ENCODE data around the gene HSF2. TPM values are rescaled to one million over a fixed set of nuclear protein-coding genes. Genes with fewer than 3 reads are reported as not detected.

HSF2 gene
- total RNA-seq, 1 donor from 2014 or later, result 31.8 TPM

DNA sequence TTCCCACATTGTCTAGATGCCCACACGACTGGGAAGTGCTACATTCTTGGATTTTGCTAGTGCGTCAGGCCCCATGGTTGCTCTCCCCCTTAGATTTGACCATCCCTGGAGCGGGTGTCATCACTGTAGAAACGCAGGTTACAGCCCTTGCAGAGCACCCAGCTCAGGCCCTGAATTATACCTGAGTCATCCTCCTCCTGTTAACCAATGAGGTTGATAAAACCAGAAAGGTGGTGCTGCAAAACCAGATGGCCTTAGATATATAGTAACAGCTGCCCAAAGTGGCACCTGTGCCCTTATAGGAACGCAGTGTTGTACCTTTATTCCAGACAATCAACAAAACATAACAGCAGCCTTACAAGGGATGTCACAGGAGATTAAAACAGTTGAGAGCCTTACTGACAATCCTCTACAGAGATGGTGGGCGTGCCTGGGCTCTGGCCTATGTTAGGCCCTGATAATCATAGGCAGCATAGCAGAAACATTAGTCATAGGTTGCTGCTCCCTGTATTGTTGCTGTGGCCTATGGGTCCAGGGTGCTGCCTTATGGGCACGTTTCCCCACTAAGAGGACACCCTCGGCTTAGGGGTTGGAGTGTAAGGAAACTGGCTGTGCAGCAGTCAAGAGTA is 33.6 kb upstream of the HSF2 start:
- no peaks in the 10 kb centered on the region for H3K9me3 Mint-ChIP-seq
- H3K27ac Mint-ChIP-seq (ENCODE audit: unreplicated experiment), result no peak overlapping the region
- H3K27me3 Mint-ChIP-seq (ENCODE audit: low read depth), result no peaks in the 10 kb centered on the region
- H3K4me1 Mint-ChIP-seq, result no peaks in the 10 kb centered on the region
- TF ChIP-seq, protein P1, sequence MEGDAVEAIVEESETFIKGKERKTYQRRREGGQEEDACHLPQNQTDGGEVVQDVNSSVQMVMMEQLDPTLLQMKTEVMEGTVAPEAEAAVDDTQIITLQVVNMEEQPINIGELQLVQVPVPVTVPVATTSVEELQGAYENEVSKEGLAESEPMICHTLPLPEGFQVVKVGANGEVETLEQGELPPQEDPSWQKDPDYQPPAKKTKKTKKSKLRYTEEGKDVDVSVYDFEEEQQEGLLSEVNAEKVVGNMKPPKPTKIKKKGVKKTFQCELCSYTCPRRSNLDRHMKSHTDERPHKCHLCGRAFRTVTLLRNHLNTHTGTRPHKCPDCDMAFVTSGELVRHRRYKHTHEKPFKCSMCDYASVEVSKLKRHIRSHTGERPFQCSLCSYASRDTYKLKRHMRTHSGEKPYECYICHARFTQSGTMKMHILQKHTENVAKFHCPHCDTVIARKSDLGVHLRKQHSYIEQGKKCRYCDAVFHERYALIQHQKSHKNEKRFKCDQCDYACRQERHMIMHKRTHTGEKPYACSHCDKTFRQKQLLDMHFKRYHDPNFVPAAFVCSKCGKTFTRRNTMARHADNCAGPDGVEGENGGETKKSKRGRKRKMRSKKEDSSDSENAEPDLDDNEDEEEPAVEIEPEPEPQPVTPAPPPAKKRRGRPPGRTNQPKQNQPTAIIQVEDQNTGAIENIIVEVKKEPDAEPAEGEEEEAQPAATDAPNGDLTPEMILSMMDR (conservative IDR thresholded peaks at IDR 0.05), result no peak
- no peaks in the 10 kb centered on the region for H3K36me3 Mint-ChIP-seq (ENCODE audit: low read depth)
- no peak for DNase-seq (ENCODE audit: low read depth, low spot score)
- no peak overlapping the region for H3K4me3 Mint-ChIP-seq

DNA sequence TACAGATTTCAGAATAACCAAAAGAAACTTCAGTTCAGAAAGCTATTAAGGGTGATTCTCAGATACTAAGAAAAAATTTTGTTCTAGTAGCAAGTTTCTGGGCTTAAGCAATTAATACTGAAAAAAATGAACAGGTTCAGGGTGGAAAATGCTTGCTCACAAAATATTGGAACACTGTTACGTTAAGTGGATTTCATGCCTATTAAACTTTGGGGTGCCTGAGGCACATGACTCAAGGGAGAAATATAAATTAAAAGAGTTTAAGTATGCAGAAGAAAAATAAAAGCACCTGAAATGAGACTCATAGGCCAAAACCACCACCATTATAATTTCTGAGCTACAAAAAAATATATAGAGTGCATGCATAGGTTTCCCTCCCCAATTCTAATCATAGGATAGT is 32.3 kb upstream of the HSF2 start:
- no peaks in the 10 kb centered on the region for H3K9me3 Mint-ChIP-seq
- no peaks in the 10 kb centered on the region for H3K36me3 Mint-ChIP-seq (ENCODE audit: low read depth)
- DNase-seq (ENCODE audit: low read depth, low spot score), result no peak
- H3K4me3 Mint-ChIP-seq, result no peak overlapping the region
- no peaks in the 10 kb centered on the region for H3K4me1 Mint-ChIP-seq
- TF ChIP-seq, protein P1 (conservative IDR thresholded peaks at IDR 0.05), result no peak
- H3K27ac Mint-ChIP-seq (ENCODE audit: unreplicated experiment), result no peak overlapping the region
- H3K27me3 Mint-ChIP-seq (ENCODE audit: low read depth), result no peaks in the 10 kb centered on the region

DNA sequence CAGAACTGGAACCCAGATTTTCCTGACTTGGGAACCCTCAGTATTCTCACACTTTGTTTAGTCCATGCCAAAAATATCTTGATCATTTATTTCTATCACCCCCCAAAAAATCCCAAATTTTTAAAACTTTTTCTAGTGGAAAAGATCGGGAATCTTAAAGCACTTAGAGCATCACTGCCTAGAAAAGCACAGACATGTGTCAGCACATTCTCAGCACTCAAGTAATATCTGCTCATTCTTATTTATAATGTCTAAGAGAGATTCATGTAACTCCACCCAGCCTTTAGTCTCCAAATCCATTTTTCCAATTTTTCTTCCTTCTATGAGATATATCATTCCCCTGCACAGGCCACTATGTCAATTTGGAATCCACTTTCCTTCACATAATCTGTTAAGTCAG is 29.9 kb upstream of the HSF2 start:
- no peak overlapping the region for H3K4me3 Mint-ChIP-seq
- no peaks in the 10 kb centered on the region for H3K4me1 Mint-ChIP-seq
- TF ChIP-seq, protein P1 (conservative IDR thresholded peaks at IDR 0.05), result no peak
- H3K27ac Mint-ChIP-seq (ENCODE audit: unreplicated experiment), result no peak overlapping the region
- no peaks in the 10 kb centered on the region for H3K36me3 Mint-ChIP-seq (ENCODE audit: low read depth)
- H3K9me3 Mint-ChIP-seq, result no peaks in the 10 kb centered on the region
- no peak for DNase-seq (ENCODE audit: low read depth, low spot score)
- peaks cover 9% of the 10 kb centered on the region for H3K27me3 Mint-ChIP-seq (ENCODE audit: low read depth)

DNA sequence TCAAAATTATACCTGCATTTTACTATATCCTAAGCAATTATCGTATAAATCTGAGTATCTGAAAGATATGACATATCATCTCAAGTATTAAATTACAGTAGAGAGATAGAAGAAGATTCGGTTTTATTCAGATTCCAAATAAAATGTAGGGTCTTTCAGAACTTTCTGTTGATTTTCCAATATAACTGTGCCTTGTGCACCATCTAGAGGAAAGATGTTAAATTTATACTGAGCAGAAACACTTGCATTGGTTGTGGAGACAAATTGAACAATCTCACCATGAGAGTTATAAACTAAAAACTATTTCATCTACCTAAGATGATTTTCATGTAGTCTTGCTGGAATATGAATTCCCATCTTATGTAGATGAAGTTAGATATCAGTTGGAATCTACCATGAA is 26.8 kb upstream of the HSF2 start:
- TF ChIP-seq, protein P1 (conservative IDR thresholded peaks at IDR 0.05), result peak; percentile 58
- no peaks in the 10 kb centered on the region for H3K9me3 Mint-ChIP-seq
- no peak overlapping the region for H3K4me3 Mint-ChIP-seq
- no peak overlapping the region for H3K27ac Mint-ChIP-seq (ENCODE audit: unreplicated experiment)
- no peaks in the 10 kb centered on the region for H3K36me3 Mint-ChIP-seq (ENCODE audit: low read depth)
- no peak for DNase-seq (ENCODE audit: low read depth, low spot score)
- H3K4me1 Mint-ChIP-seq, result no peaks in the 10 kb centered on the region
- peaks cover 27% of the 10 kb centered on the region for H3K27me3 Mint-ChIP-seq (ENCODE audit: low read depth)

DNA sequence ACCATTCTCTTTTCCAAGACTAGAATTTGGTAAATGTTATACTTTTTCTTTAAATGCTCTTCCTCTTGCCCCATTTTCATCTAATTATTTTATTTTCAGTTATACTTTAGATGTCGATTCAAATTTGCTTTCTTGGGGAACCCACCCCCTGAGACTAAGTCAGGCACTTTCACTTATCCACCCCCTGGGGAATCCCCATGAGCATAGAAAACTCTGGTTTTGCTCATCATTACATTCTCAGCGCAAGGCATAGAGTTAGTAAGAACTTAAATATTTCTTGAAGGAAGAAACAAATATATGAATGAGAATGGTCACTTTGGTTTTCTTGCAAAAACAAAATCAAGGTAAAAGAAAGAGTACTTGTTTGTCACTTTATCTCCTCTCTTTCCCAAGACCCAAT is 25.1 kb upstream of the HSF2 start:
- no peak overlapping the region for H3K4me3 Mint-ChIP-seq
- DNase-seq (ENCODE audit: low read depth, low spot score), result no peak
- no peaks in the 10 kb centered on the region for H3K36me3 Mint-ChIP-seq (ENCODE audit: low read depth)
- TF ChIP-seq, protein P1 (conservative IDR thresholded peaks at IDR 0.05), result no peak
- peaks cover 27% of the 10 kb centered on the region for H3K27me3 Mint-ChIP-seq (ENCODE audit: low read depth)
- no peak overlapping the region for H3K27ac Mint-ChIP-seq (ENCODE audit: unreplicated experiment)
- H3K9me3 Mint-ChIP-seq, result no peaks in the 10 kb centered on the region
- H3K4me1 Mint-ChIP-seq, result no peaks in the 10 kb centered on the region

Measured in neural crest cell (in vitro differentiated cells).